HG03558 (cell line): ENCODE data around the gene PTGFRN.

Experiments used
- ATAC-seq: cut with Tn5 transposase; IDR thresholded peaks from one replicate; pipeline ENCODE4 v1.9.1; 2021; ENCODE audit warnings: moderate number of reproducible peaks; ENCODE audit not compliant: unreplicated experiment; ENCODE audit errors: extremely low read depth

Gene PTGFRN

DNA sequence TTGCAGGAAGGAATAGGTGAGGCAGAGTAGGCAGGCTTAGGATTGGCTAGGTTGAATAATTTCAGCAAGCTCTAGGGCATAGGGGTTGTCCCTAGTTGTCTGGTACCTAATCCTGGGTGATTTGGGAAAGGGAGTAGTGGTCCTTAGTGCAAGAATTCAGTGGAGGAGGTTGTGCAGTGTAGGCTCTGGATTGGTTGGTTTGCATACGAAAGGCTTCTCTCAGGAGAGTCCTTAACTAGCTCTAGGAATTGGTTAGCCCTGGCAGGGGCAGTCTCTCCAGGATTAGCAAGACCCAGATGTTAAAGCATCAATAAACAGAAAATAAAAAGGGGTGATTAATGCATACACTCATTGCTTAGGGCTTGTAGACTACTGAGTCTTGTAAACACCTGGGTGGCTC, 82.2 kb downstream of the PTGFRN start:
- ATAC-seq: no peak

DNA sequence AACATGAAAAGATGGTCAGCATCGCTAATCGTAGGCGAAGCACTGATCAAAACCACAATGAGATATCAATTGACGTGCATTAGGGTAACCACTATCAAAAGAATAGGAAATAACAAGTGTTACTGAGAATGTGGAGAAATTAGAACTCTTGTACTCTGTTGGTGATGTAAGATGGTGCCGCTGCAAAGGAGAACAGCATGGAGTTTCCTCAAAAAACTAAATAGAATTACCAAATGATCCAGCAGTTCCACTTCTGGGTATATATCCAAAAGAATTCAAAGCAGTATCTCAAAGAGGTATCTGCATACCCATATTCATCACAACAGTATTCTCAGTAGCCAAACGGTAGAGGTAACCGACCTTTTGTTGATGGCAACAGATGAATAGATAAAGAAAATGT, 83.6 kb downstream of the PTGFRN start:
- ATAC-seq: no peak

DNA sequence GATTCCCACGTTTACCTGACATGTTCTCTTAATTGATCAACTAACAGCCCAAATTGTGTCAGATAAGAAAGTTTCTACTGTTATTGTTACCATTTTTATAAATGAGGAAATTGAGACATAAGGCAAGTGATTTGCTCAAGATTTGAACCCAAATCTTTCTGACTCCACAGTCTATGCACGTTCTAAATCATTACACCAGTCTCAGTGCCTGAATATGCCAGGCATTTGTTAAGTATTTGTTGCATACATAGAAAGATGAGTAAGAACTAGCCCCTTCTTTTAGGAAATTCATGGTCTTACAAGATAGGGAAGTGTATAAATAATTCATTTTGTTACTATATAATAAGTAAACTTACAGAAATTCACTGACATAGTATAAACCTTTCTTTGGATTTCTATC, 84.7 kb downstream of the PTGFRN start:
- ATAC-seq: no peak

DNA sequence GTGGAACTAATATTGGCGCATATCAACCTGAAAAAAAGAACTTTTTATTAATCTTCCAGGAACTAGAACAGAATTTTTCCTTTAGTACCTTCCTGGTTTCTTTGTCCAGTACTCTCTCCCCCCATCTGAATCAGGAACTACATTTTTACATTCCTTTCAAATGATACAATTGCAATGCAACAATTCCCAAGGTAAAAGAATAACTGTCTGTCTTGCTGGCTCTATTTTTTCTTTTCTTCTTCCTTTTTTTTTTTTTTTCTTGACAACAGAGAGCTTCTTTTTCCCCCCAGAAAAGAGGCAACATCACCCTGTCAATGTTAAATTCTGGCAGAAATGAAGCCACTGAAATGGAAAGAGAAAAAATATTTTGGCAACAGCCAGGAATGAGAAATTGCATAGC, 87.3 kb downstream of the PTGFRN start:
- no peak for ATAC-seq

DNA sequence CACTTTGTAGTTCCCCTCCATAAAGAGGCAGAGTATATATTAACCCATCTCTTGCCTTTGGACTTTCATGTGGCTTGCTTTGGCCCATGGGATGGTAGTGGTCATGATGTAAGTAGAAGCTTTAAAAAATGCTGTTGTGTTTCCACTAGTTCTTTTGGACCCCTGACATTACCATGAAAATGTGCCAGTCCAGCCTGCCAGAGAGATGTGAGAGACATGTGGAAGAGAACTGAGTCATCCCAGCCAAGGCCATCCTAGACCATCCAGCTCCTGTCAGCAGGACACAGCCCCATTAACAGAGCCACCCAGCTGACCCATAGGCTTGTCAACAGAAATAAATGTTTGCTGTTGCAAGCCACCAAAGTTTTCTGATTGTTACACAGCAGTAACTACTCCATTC, 87.9 kb downstream of the PTGFRN start:
- no peak for ATAC-seq

DNA sequence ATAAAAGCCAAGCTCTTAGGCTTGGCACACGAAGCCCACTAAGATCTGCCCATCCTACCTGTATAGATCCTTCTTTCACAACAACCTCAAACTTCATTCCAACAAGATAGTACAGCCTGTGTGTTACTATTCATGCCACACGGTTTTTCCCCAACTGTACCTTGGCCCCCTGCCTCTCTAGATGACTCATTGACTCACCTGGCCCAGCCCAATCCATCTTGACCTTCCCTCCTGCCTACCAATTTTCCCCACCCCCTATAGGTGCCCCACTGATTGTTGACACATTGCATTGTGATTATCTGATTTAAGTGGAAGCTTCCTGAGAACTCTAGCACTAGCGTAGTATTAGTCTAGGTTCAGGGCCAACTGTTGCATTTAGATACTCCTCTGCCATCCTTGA, 89.9 kb downstream of the PTGFRN start:
- ATAC-seq: no peak

DNA sequence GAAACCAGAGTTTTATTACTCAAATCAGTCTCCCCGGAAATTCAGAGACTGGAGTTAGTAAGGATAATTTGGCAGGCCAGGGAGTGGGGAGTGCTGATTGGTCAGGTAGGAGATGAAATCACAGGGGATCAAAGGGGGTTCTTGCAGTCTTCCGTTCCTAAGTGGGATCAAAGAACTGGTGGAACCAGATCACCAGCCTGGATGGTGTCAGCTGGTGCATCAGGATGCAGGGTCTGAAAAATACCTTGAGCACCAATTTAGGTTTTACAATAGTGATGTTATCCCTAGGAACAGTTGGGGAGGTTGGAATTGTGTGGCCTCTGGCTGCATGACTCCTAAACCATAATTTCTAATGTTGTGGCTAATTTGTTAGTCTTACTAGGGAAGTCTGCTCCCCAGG, 90.4 kb downstream of the PTGFRN start:
- no peak for ATAC-seq

DNA sequence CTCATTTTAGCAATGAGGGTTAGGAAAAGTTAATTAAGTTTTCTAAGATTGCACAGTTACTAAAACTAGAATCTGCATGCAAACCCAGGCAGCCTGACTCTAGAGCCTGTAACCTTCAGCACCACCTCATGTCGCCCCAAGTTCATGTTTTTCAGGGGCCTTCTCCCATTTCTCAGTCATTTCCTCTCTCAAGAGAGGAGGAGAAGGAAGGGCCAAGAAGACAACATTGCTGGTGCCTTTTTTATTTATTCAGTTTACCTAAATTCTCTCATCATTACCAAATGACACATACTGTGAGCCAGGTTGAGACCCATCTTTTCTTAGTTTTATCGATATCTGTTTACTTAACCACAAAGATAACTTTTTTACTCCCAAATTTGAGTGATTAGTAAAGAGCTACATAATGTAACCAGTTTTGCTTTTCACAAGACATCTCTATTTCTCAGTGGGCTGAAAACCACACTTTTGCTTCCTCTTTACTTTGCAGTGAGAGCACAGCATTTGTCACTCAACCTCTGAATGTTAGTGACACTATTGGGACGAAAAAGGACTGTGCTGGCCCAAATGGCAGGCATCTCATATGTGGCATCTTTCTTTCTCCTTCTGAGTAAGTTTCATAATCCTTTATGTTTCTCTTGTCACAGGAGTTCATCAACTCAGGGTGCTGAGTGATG, 91.7 kb downstream of the PTGFRN start, which contains the start of gene CD101:
CD101 (plus strand) TSS at position 507 of the 674 bp plus-strand sequence; CDS start at position 565, 58 bp downstream.
- ATAC-seq: peak; percentile 89

DNA sequence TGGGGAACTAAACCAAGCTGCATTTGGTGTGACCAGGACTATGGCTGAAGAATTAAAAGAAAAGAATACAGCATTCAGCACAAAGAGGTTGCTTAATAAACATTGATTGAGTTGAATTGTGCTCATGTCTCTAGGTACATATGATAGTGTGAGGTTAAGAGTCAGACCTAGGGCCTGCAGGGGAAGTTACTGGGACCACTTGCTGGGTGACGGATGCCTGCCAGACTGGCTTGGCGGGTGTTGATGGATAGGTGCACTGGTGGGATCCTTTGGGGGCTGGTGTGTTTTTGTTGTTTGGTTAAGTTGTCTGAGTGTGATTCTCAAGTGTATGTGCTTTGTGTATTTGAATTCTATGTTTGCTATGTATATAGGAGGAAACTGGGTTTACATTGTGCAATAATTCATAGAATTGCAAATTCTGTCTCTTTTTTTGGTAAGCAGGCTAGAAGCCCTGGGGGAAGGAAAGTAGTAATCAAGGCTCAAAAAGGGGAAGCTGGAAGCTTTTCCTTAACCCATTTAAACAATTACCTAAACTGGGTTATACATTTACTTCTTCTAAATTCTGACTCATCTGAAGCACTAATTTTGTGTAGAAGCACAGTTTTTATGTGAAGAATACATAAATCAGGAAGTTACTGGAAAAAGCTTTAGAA, 93.6 kb downstream of the PTGFRN start:
- no peak for ATAC-seq

DNA sequence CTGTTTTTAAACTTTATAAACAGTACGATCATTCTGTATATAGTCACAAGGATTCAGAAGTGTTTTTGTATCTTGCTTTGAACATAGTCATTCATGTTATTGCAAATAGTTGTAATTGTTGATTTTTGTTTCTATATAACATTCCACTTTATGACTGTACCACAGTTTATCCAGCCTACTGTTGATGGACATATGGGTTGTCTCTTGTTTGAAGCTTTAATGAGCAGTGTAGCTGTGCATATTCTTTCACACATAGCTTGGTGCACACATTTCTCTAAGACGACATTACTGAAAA, 98.0 kb downstream of the PTGFRN start:
- no peak for ATAC-seq

DNA sequence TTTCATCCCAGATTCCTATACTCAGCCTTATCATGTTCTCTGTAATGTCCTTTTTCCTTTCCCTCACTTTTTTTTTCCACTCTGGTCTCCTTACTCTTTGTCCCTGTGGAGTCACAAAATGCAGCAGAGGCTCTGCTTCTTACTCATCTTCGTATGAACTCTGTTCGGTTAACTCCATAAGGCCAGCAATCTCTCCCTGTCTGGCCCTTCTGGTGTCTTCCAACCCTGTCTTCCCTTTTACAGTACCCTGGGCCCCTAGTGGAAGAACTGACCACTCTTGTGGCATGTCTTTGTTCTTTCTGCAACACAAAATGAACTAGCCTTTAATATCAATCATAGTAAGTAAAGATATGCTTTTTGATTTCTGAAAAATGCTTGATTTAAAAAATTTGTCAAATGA, 98.9 kb downstream of the PTGFRN start:
- no peak for ATAC-seq

DNA sequence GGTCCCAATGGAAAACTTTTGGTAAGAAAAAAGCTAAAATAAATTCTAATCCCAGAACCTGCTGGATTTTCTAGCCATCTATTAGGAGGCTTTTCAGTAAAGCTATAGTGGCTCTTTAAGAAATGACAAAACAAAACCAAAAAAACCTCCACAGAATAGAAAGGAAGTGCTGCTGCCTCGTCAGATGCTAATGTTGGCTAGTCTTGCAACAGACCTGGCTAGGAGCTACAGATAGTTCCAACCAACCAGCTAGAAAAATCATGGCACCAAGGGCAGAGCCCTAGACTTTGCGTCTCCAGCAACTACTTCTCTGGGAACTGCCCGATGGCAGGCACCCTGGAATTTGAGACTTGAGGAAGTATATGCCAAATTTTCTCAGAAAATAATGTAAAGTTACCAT, 99.4 kb downstream of the PTGFRN start:
- no peak for ATAC-seq

DNA sequence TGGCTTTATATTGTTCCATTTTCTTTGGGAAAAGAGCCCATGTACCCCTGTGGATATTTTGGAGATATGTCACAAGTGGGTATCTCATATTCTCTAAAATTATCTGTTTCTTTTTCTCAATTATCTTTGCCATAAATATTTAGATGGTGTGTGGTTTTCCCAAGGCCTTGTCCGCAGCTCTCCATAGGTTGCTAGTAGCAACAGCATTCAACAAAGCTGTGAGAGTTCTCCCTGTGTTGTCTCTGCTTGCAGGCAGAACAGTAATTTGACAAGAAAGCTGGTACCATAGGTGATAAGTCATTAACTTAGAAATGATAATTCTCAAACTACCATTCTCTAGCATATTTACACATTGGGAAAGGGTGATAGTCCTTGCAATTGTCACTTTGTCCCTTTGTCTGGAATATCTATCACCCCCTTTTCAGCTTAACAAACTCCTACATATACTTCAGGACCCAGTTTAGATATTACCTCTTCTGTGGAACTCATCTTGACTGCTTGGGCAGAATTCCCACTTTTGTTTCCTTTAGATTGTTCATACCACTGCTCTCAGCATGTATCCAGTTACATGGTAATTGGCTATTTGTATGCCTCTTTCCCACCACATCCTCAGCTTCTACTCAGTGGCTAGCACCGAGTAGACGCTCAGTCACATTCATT, 100.7 kb downstream of the PTGFRN start:
- ATAC-seq: no peak

DNA sequence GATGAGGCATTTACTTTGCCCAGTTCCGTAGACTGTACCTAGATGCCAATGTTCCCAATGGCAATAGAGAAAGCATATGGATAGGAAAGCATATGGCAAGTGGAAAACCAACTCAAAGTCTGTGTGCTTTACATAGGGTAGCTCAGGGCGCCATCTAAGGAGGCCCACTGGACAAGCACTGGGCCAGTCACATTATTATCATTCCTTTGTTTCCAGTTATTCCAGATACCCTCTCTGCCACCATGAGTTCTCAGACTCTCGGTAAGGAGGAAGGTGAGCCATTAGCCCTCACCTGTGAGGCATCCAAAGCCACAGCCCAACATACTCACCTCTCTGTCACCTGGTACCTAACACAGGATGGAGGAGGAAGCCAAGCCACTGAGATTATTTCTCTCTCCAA, 101.6 kb downstream of the PTGFRN start:
- no peak for ATAC-seq

DNA sequence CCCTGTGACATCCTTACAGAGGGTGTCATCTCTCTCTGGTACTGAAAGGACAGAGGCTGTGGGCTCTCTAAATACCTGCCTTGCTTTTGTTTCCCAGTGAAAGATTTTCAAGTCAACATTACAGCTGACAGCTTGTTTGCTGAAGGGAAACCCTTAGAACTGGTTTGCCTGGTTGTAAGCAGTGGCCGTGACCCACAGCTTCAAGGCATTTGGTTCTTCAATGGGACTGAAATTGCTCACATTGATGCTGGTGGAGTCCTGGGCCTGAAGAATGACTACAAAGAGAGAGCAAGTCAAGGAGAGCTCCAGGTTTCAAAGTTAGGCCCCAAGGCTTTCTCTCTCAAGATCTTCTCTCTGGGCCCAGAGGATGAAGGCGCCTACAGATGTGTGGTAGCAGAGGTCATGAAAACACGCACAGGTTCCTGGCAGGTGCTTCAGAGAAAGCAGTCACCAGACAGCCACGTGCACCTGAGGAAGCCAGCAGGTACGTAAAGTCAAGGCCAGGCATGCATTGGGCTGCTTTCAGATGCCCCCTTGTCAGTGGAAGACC, 103.7 kb downstream of the PTGFRN start:
- ATAC-seq: no peak

DNA sequence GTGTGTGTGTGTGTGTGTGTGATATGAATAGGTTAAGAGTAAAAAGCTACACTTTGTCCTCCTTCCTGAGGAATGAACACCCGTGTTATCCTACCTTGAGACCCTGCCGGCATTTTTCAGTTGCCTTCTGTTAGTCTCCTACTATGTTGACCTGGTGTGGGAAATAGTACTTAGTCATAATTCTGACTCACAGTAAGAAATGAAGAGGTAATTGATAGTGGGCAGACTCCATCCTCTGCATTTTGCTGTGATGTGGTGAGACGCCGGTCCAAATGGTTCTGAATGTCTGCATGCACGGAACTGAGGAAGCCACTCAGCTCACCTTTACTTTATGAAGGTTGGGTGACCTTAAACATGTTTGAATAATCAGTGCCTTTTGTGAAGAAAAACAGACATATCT, 104.5 kb downstream of the PTGFRN start:
- ATAC-seq: no peak

DNA sequence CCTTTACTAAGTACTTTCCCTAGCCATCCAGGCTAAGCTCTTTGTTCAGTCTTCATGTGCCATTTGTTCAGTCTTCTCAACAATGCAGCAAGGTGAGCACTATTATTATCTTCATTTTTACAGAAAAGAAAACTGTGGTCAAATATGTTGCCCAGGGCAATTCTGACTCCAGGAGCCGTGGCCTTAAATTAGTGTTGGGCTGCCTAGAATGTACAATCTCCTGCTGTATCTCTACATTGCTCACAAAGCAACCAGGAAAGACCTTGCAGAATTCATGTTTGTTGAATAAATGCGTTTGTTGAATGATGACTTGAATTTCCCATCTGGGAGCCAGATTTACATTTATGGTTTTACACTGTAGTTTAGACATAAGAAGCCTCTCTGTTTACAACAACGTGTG, 106.0 kb downstream of the PTGFRN start:
- no peak for ATAC-seq

DNA sequence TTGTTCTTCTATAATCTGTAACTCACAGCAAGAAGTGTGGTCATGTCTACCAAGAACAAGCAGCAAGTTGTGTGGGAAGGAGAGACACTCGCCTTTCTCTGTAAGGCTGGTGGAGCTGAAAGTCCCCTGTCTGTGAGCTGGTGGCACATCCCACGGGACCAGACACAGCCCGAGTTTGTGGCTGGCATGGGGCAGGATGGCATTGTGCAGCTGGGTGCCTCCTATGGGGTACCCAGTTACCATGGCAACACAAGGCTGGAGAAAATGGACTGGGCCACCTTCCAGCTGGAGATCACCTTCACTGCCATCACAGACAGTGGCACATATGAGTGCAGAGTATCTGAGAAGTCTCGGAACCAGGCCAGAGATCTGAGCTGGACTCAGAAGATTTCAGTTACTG, 107.3 kb downstream of the PTGFRN start:
- no peak for ATAC-seq

DNA sequence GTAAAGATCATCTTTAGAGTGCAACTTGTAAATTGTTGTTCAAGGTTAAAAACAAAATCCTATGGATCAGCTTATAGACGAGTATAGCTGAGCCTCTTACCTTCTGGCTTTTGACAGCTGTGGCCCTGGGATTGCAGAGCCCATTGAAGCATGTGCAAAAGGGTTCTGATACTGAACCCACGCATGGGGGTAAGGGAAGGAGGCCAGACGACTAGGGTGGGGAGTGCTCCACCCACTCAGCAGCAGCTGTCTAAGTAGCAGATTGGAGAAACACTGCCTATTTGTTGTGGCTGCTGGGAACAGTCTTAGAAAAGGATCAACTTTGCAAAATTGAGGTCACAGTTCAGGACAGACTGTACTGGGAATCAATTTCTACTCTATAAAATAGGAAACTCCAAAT, 107.9 kb downstream of the PTGFRN start:
- ATAC-seq: no peak

DNA sequence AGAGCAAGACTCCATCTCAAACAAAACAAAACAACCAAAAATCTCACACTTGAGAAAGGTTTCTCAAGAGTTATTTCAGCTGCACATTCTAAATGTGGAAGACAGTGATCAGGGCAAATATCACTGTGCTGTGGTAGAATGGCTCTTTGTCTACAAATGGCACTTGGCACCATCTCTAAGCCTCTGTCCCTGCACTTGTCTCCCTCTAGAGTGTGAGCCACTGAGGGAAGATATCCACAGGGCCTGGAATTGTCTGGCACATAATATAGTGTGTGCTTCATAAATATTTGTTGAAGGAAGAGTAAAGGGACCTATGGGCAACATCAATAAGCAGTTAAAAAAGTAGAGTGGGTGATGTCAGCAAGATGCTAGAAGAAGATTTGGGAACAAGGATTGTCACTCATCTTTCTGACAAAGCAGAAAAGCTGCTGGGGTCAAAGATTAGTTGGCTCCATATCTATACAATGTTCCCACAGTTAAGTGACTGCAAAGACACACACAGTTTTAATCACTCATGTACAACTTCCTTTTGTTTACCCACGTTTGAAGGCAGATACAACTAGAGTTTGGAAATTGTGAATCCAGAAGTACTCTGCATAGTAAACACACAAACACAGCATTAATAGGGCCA, 110.9 kb downstream of the PTGFRN start:
- no peak for ATAC-seq

DNA sequence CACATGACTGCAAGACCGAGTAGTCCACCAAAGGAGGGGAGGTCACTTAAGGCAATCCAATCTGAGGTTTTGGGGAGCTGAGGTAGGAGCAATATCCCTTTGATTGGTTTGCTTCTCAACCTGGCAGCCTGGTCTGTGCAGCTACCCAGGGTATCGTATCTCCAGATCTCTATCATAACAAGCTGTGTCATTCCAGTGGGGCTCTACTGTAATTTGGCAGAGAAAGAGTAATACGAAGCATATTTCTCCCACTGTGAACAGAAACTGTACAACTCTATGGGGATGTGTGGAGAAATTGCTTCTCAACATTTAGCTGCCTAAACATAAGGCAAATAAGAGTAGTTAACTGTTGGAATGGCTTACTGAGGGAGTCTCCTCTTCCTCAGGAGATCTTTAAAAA, 112.4 kb downstream of the PTGFRN start:
- ATAC-seq: no peak
